ENCODE results near the gene DYDC1. TPM values are rescaled to one million over a fixed set of nuclear protein-coding genes. Genes with fewer than 3 reads are reported as not detected.

The DYDC1 gene
- total RNA-seq, 4 donors from 2014 or later = not detected

DNA sequence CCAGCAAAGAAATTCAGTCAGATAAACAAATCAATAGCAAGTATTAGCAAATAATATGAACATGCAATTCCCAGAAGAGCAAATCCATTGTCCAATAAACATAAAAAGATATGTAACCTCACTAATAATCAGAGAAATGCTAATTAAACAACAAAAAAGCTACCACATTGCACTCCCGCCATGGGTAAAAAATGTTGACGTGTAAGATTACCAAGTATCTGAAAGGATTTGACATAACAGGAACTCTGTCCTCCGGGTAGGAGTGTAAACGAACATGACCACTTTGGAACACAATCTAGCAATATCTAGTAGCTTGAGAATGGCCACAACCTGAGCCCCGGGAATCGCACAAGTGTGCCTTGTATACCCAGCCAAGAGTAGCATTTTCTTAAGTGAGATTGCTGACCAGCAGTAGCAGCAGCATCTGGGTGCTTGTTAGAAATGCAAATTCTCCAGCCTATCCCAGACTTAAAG is 31.6 kb downstream of the DYDC1 start:
- intact Hi-C loops (cut with DNase I; ENCODE audit: low total_unique reads) = no loop called here
- Histone ChIP-seq H3K4me1 (no peaks in the 10 kb centered on the region), H3K9me3 (no peaks in the 10 kb centered on the region), H3K27ac (no peak overlapping the region), H3K27me3 (no peaks in the 10 kb centered on the region), H3K36me3 (no peaks in the 10 kb centered on the region), H3K4me3 (no peak overlapping the region)
- DNase-seq = no peak
- no peak for TF ChIP-seq CTCF (IDR thresholded peaks at IDR 0.05)
- no peak for TF ChIP-seq POLR2A (IDR thresholded peaks at IDR 0.05)

GRCh38 chr10:80324086-80324485 is 32.5 kb downstream of the DYDC1 start:
- no peak for DNase-seq
- Histone ChIP-seq H3K27me3 (no peaks in the 10 kb centered on the region), H3K9me3 (no peaks in the 10 kb centered on the region), H3K27ac (no peak overlapping the region), H3K4me1 (no peaks in the 10 kb centered on the region), H3K4me3 (no peak overlapping the region), H3K36me3 (no peaks in the 10 kb centered on the region)
- intact Hi-C loops (cut with DNase I; ENCODE audit: low total_unique reads) = no loop called here
- no peak for TF ChIP-seq POLR2A (IDR thresholded peaks at IDR 0.05)
- no peak for TF ChIP-seq CTCF (IDR thresholded peaks at IDR 0.05)

GRCh38 chr10:80323311-80323710 is 33.2 kb downstream of the DYDC1 start:
- Histone ChIP-seq H3K36me3 (no peaks in the 10 kb centered on the region), H3K9me3 (no peaks in the 10 kb centered on the region), H3K27ac (no peak overlapping the region), H3K4me3 (no peak overlapping the region), H3K27me3 (no peaks in the 10 kb centered on the region), H3K4me1 (no peaks in the 10 kb centered on the region)
- no peak for DNase-seq
- TF ChIP-seq POLR2A (IDR thresholded peaks at IDR 0.05) (no peak), CTCF (IDR thresholded peaks at IDR 0.05) (no peak)
- intact Hi-C loops (cut with DNase I; ENCODE audit: low total_unique reads) = no loop called here

DNA sequence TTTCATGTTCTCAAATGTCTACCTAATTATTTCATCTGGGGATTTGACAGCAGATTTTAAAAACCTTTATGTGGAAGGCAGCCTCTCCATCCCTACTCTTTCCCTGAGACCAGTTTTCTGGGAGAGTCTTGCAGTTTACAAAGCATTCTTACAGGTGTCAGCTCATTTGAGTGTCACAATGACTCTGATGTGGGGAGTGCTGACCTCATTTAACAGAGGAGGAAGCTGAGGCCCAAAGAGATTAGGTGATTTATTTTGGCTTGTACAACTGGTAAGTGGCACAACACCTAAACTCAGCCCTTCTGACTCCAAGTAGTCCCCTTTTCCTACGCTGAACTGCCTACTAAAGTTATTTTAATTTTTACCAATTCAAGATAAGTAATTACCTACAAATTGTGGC is 33.8 kb downstream of the DYDC1 start:
- Histone ChIP-seq H3K4me3 (no peak overlapping the region), H3K4me1 (no peaks in the 10 kb centered on the region), H3K27ac (no peak overlapping the region), H3K27me3 (no peaks in the 10 kb centered on the region), H3K9me3 (no peaks in the 10 kb centered on the region), H3K36me3 (no peaks in the 10 kb centered on the region)
- intact Hi-C loops (cut with DNase I; ENCODE audit: low total_unique reads) = no loop called here
- TF ChIP-seq CTCF (IDR thresholded peaks at IDR 0.05) = no peak
- no peak for TF ChIP-seq POLR2A (IDR thresholded peaks at IDR 0.05)
- DNase-seq = no peak

DNA sequence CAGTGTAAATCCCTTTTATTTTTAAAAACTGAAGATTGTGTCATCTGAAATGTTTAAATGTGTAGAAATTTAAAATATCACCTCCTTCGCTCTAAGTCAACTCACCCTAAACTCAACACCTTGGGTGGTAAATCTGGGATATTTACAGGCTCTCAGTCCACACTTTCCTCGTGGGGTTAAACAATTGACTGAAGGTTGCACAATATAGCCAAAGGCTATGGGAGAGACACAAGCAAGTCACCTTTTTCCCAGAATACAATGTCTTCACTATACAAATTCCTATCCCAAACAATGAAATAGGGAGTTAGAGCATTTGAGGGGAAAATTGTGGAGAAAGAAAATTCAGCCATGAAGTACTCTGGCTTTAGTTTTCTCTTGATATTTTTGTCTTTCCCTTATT is 34.4 kb downstream of the DYDC1 start:
- DNase-seq = no peak
- TF ChIP-seq CTCF (IDR thresholded peaks at IDR 0.05) (no peak), POLR2A (IDR thresholded peaks at IDR 0.05) (no peak)
- no peaks in the 10 kb centered on the region for H3K4me1 ChIP-seq
- no peaks in the 10 kb centered on the region for H3K36me3 ChIP-seq
- H3K4me3 ChIP-seq = no peak overlapping the region
- no peak overlapping the region for H3K27ac ChIP-seq
- no peaks in the 10 kb centered on the region for H3K9me3 ChIP-seq
- H3K27me3 ChIP-seq = no peaks in the 10 kb centered on the region
- intact Hi-C loops (cut with DNase I; ENCODE audit: low total_unique reads) = no loop called here
